ENCODE results near the gene SPRING1. TPM values are rescaled to one million over a fixed set of nuclear protein-coding genes. Genes with fewer than 3 reads are reported as not detected.
A peak's percentile ranks its signal among the peaks of the same experiment; 100 is the strongest.

SPRING1 gene
- total and polyA plus RNA-seq, 7 donors: 4.1 to 10.6 (median 7.9) TPM

GRCh38 chr12:116695464-116695725, 42.5 kb downstream of the SPRING1 start:
- Histone ChIP-seq H3K4me3 (no peak overlapping the region), H3K27me3 (ENCODE audit: insufficient read depth in 3 of 3, low read length in 2 of 3) (peaks cover 0 to 19% (median 8%) of the 10 kb centered on the region in 3 donors), H3K9me3 (no peaks in the 10 kb centered on the region), H3K36me3 (ENCODE audit: insufficient read depth in 1 of 2, low read depth in 1 of 2) (no peaks in the 10 kb centered on the region), H3K27ac (no peak overlapping the region), H3K4me1 (no peaks in the 10 kb centered on the region)
- intact Hi-C loops (cut with DNase I): no loop called here
- ATAC-seq: no peak
- 53 to 70% (median 61%) methylated on average over 3 of the region's 3 CpGs for WGBS, 3 donors
- DNase-seq: no peak
- TF ChIP-seq CTCF (IDR thresholded peaks at IDR 0.05): no peak

GRCh38 chr12:116694653-116695463, 43.0 kb downstream of the SPRING1 start:
- Histone ChIP-seq H3K36me3 (ENCODE audit: insufficient read depth in 1 of 2, low read depth in 1 of 2) (no peaks in the 10 kb centered on the region), H3K27ac (no peak overlapping the region), H3K4me1 (no peaks in the 10 kb centered on the region), H3K9me3 (no peaks in the 10 kb centered on the region), H3K27me3 (ENCODE audit: insufficient read depth in 3 of 3, low read length in 2 of 3) (peaks cover 0 to 19% (median 11%) of the 10 kb centered on the region in 3 donors), H3K4me3 (no peak overlapping the region)
- ATAC-seq: no peak
- 69 to 70% (median 69%) methylated on average over 22 of the region's 22 CpGs for WGBS, 3 donors
- no peak for DNase-seq
- no peak for TF ChIP-seq CTCF (IDR thresholded peaks at IDR 0.05)
- intact Hi-C loops (cut with DNase I): no loop called here

- Histone ChIP-seq H3K27ac (no peak overlapping the region), H3K36me3 (ENCODE audit: insufficient read depth in 1 of 2, low read depth in 1 of 2) (no peaks in the 10 kb centered on the region), H3K4me3 (peak overlapping the region; percentile 48), H3K9me3 (no peaks in the 10 kb centered on the region), H3K4me1 (no peaks in the 10 kb centered on the region), H3K27me3 (ENCODE audit: insufficient read depth in 3 of 3, low read length in 2 of 3) (peaks cover 4 to 19% (median 11%) of the 10 kb centered on the region in 3 donors)
- DNase-seq: no peak
- intact Hi-C loops (cut with DNase I): no loop called here
- TF ChIP-seq CTCF (IDR thresholded peaks at IDR 0.05): no peak
- ATAC-seq: peak in 1 of 4 donors; percentile 38
- WGBS, 3 donors: 11 to 13% (median 11%) methylated on average over 34 of the region's 34 CpGs
Observed at GRCh38 chr12:116693286-116694227, 44.3 kb downstream of the SPRING1 start.

GRCh38 chr12:116692605-116693004, 45.3 kb downstream of the SPRING1 start:
- Histone ChIP-seq H3K4me3 (no peak overlapping the region), H3K9me3 (no peaks in the 10 kb centered on the region), H3K27me3 (ENCODE audit: insufficient read depth in 3 of 3, low read length in 2 of 3) (peaks cover 4 to 19% (median 11%) of the 10 kb centered on the region in 3 donors), H3K4me1 (no peaks in the 10 kb centered on the region), H3K27ac (no peak overlapping the region), H3K36me3 (ENCODE audit: insufficient read depth in 1 of 2, low read depth in 1 of 2) (no peaks in the 10 kb centered on the region)
- ATAC-seq: no peak
- no peak for TF ChIP-seq CTCF (IDR thresholded peaks at IDR 0.05)
- intact Hi-C loops (cut with DNase I): no loop called here
- no peak for DNase-seq
- 78 to 81% (median 79%) methylated on average over 3 of the region's 3 CpGs for WGBS, 3 donors

Data from psoas muscle (tissue), 8 donors.